T47D (cell line): ENCODE data around the gene GPR18.

Source experiments
- DNase-seq, 2 experiments: peaks; one replicate each; pipeline versions ENCODE4 v3.0.0 to v3.0.0-alpha.2; 2011 to 2012; ENCODE audit warnings: low read depth in 1 of 2, low spot score in 1 of 2
- JUND ChIP-seq: IDR thresholded peaks from 2 replicates; pipeline ENCODE4 v1.6.1; 2012; ENCODE audit warnings: low read depth
- in situ Hi-C: cut with HindIII; loops from 2 replicates; pipeline ENCODE4 v1.10.0; 2016; ENCODE audit warnings: low sequenced_read_pairs, low pct_unique_long_range_greater_than_20kb

Gene GPR18

GRCh38 chr13:99258210-99258860 lies at the start of gene GPR18:
Gene GPR18, minus strand, starts transcription at chr13:99258379. Its CDS starts 2,507 bp downstream, at chr13:99255872.
- no peak for DNase-seq
- TF ChIP-seq JUND: no peak
- in situ Hi-C loops: no loop called here

GRCh38 chr13:99307648-99308339 lies 49.6 kb upstream of the GPR18 start:
- TF ChIP-seq JUND: no peak
- in situ Hi-C loops: no loop called here
- no peak for DNase-seq

- no peak for DNase-seq
- TF ChIP-seq JUND: no peak
- in situ Hi-C loops: no loop called here
Observed at GRCh38 chr13:99307247-99307646, 49.1 kb upstream of the GPR18 start, which contains the start of gene GPR183. Gene GPR183, minus strand, starts transcription at chr13:99307399. Its CDS starts 11,254 bp downstream, at chr13:99296145.

GRCh38 chr13:99305566-99305965 lies 47.4 kb upstream of the GPR18 start:
- no peak for TF ChIP-seq JUND
- in situ Hi-C loops: no loop called here
- no peak for DNase-seq

GRCh38 chr13:99305158-99305557 lies 47.0 kb upstream of the GPR18 start:
- no peak for TF ChIP-seq JUND
- no peak for DNase-seq
- in situ Hi-C loops: no loop called here

GRCh38 chr13:99304541-99304940 lies 46.4 kb upstream of the GPR18 start:
- in situ Hi-C loops: no loop called here
- no peak for DNase-seq
- no peak for TF ChIP-seq JUND

- TF ChIP-seq JUND: no peak
- no peak for DNase-seq
- in situ Hi-C loops: no loop called here
Observed at GRCh38 chr13:99303863-99304521, 45.8 kb upstream of the GPR18 start.

- in situ Hi-C loops: no loop called here
- no peak for DNase-seq
- TF ChIP-seq JUND: no peak
Observed at GRCh38 chr13:99302637-99303505, 44.7 kb upstream of the GPR18 start.

- DNase-seq: no peak
- in situ Hi-C loops: no loop called here
- no peak for TF ChIP-seq JUND
Observed at GRCh38 chr13:99301913-99302636, 43.9 kb upstream of the GPR18 start.

GRCh38 chr13:99301056-99301838 lies 43.1 kb upstream of the GPR18 start:
- DNase-seq: no peak
- no peak for TF ChIP-seq JUND
- in situ Hi-C loops: no loop called here

- no peak for TF ChIP-seq JUND
- in situ Hi-C loops: no loop called here
- DNase-seq: no peak
Observed at GRCh38 chr13:99299920-99300341, 41.8 kb upstream of the GPR18 start.
